ENCODE data around the gene PKP2. TPM values are rescaled to one million over a fixed set of nuclear protein-coding genes. Genes with fewer than 3 reads are reported as not detected.

PKP2 gene
- total and polyA plus RNA-seq, 2 donors from 2014 or later: 4.3 to 7.6 TPM

DNA sequence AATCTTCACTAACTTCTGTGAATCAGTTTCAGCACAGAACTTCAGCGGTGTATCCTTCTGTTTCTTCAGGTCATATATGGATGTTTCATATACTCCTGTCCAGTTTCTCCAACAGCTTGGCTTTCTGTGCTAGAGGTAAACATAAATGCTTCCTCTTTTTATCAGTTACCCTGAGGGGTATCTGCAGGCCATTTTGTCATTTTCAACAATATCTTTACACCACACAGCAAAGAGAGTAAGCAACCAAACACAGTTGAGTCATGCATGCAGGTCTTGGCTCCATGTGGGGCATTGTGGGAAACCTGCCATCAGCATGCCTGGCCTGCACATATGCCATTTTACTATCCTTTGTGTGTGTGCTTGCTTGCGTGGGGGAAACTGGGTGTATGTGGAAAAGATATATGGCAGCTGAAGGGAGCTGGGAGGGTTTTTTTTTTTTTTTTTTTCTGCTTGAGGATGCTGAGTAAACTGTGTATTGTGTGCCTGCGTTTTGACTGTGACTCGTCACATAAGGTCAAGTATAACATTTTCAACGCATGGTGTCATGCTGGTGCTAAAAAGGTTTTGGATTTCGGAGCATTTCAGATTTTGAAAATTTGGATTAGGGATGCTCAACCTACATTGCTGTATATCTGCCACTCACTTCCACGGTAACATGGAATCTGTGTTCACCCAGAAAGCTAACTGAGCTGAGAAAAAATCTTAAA, 84.7 kb downstream of the PKP2 start:
- intact Hi-C loops (cut with DNase I): no loop called here
- no peak for TF ChIP-seq CTCF (IDR thresholded peaks at IDR 0.05; ENCODE audit: borderline replicate concordance, extremely low read depth, insufficient read depth)
- no peak for DNase-seq

DNA sequence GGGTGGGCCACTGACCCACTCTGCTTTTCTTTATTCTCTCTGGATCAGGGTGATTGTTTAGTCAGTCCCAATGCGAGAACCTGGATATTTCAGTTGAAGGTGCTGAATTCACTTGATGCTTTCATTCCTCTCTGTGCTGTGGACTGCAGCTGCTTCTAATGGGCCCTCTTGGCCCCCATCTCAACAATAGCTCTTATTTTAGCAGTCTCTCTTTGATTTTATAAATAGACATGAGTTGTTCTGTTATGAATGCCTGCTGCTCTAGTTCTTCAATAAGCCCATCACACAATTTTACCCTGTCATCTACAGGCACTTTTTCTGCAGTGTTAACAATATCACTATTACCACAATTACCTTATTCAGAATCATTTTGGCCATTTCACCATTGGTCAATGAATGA, 86.7 kb downstream of the PKP2 start:
- no peak overlapping the region for H3K4me3 ChIP-seq (ENCODE audit: low read length in 3 of 3)
- TF ChIP-seq CTCF (IDR thresholded peaks at IDR 0.05; ENCODE audit: borderline replicate concordance, extremely low read depth, insufficient read depth): no peak
- no peak overlapping the region for H3K9ac ChIP-seq (ENCODE audit: low read length in 3 of 3)
- FAIRE-seq: no peak
- no peaks in the 10 kb centered on the region for H3K4me1 ChIP-seq (ENCODE audit: control insufficient read depth in 2 of 3, insufficient read depth in 2 of 3, low read depth in 1 of 3, low read length in 3 of 3)
- no peak for DNase-seq
- no peaks in the 10 kb centered on the region for H3K9me3 ChIP-seq (ENCODE audit: control insufficient read depth in 2 of 3, insufficient read depth in 1 of 3, low read length in 3 of 3)
- intact Hi-C loops (cut with DNase I): no loop called here
- no peaks in the 10 kb centered on the region for H3K27me3 ChIP-seq (ENCODE audit: control insufficient read depth, insufficient read depth, low read length)
- no peaks in the 10 kb centered on the region for H3K36me3 ChIP-seq (ENCODE audit: control insufficient read depth in 2 of 3, insufficient read depth in 3 of 3, low read length in 3 of 3)
- H3K27ac ChIP-seq (ENCODE audit: low read depth in 2 of 2, low read length in 2 of 2): no peak overlapping the region

More for the DNA sequence above, 84.7 kb downstream of the PKP2 start:
- Histone ChIP-seq H3K9me3 (ENCODE audit: control insufficient read depth in 2 of 3, insufficient read depth in 1 of 3, low read length in 3 of 3) (no peaks in the 10 kb centered on the region), H3K36me3 (ENCODE audit: control insufficient read depth in 2 of 3, insufficient read depth in 3 of 3, low read length in 3 of 3) (no peaks in the 10 kb centered on the region), H3K4me1 (ENCODE audit: control insufficient read depth in 2 of 3, insufficient read depth in 2 of 3, low read depth in 1 of 3, low read length in 3 of 3) (no peaks in the 10 kb centered on the region), H3K4me3 (ENCODE audit: low read length in 3 of 3) (no peak overlapping the region), H3K27ac (ENCODE audit: low read depth in 2 of 2, low read length in 2 of 2) (no peak overlapping the region), H3K9ac (ENCODE audit: low read length in 3 of 3) (no peak overlapping the region), H3K27me3 (ENCODE audit: control insufficient read depth, insufficient read depth, low read length) (no peaks in the 10 kb centered on the region)
- no peak for FAIRE-seq

GRCh38 chr12:32809196-32809595, 87.4 kb downstream of the PKP2 start:
- Histone ChIP-seq H3K9ac (ENCODE audit: low read length in 3 of 3) (no peak overlapping the region), H3K4me1 (ENCODE audit: control insufficient read depth in 2 of 3, insufficient read depth in 2 of 3, low read depth in 1 of 3, low read length in 3 of 3) (no peaks in the 10 kb centered on the region), H3K36me3 (ENCODE audit: control insufficient read depth in 2 of 3, insufficient read depth in 3 of 3, low read length in 3 of 3) (no peaks in the 10 kb centered on the region), H3K27ac (ENCODE audit: low read depth in 2 of 2, low read length in 2 of 2) (no peak overlapping the region), H3K9me3 (ENCODE audit: control insufficient read depth in 2 of 3, insufficient read depth in 1 of 3, low read length in 3 of 3) (no peaks in the 10 kb centered on the region), H3K27me3 (ENCODE audit: control insufficient read depth, insufficient read depth, low read length) (no peaks in the 10 kb centered on the region), H3K4me3 (ENCODE audit: low read length in 3 of 3) (no peak overlapping the region)
- intact Hi-C loops (cut with DNase I): no loop called here
- no peak for TF ChIP-seq CTCF (IDR thresholded peaks at IDR 0.05; ENCODE audit: borderline replicate concordance, extremely low read depth, insufficient read depth)
- FAIRE-seq (no peak), DNase-seq (no peak)

DNA sequence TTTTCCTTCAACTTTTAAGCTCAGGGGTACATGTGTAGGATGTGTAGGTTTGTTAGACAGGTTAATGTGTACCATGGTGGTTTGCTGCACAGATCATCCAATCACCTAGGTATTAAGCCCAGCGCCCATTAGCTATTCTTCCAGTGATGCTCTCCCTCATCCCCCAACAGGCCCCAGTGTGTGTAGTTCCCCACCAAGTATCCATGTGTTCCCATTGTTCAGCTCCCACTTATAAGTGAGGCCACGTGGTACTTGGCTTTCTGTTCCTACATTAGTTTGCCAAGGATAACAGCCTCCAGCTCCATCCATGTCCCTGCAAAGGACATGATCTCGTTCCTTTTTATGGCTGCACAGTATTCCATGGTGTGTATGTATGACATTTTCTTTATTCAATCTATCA, 92.3 kb downstream of the PKP2 start:
- Histone ChIP-seq H3K36me3 (ENCODE audit: control insufficient read depth in 2 of 3, insufficient read depth in 3 of 3, low read length in 3 of 3) (peaks cover 0 to 2% (median 0%) of the 10 kb centered on the region in 3 donors), H3K4me3 (ENCODE audit: low read length in 3 of 3) (no peak overlapping the region), H3K9ac (ENCODE audit: low read length in 3 of 3) (no peak overlapping the region), H3K4me1 (ENCODE audit: control insufficient read depth in 2 of 3, insufficient read depth in 2 of 3, low read depth in 1 of 3, low read length in 3 of 3) (no peaks in the 10 kb centered on the region), H3K9me3 (ENCODE audit: control insufficient read depth in 2 of 3, insufficient read depth in 1 of 3, low read length in 3 of 3) (no peaks in the 10 kb centered on the region), H3K27ac (ENCODE audit: low read depth in 2 of 2, low read length in 2 of 2) (no peak overlapping the region), H3K27me3 (ENCODE audit: control insufficient read depth, insufficient read depth, low read length) (no peaks in the 10 kb centered on the region)
- intact Hi-C loops (cut with DNase I): no loop called here
- DNase-seq: no peak
- no peak for FAIRE-seq
- TF ChIP-seq CTCF (IDR thresholded peaks at IDR 0.05; ENCODE audit: borderline replicate concordance, extremely low read depth, insufficient read depth): no peak
